OCI-LY1 (cell line): Measurements from ENCODE around the gene NT5C3A.

Experiments
- H2AFZ ChIP-seq: fragments of 200-600 bp; sonication (generic), shearing (Covaris generic); 2 replicates; pipeline ENCODE4 v1.6.0; 2014; ENCODE audit warnings: antibody characterized with exemption, mild to moderate bottlenecking, low read length
- H3F3A ChIP-seq: fragments of 200-600 bp; sonication (generic), shearing (Covaris generic); 2 replicates; pipeline ENCODE4 v1.6.0; 2014; ENCODE audit warnings: mild to moderate bottlenecking, antibody characterized with exemption, low read length, moderate library complexity; ENCODE audit not compliant: insufficient read depth
- H3K27ac ChIP-seq: fragments of 200-600 bp; sonication (generic); 2 replicates; pipeline ENCODE4 v1.5.1; 2014; ENCODE audit warnings: low read length, mixed run types, mild to moderate bottlenecking, low read depth; ENCODE audit not compliant: poor library complexity, severe bottlenecking
- H3K27me3 ChIP-seq: fragments of 200-600 bp; sonication (generic); 2 replicates; pipeline ENCODE4 v1.6.0; 2014; ENCODE audit warnings: antibody characterized with exemption, mild to moderate bottlenecking, low read length, moderate library complexity; ENCODE audit not compliant: insufficient read depth
- H3K36me3 ChIP-seq: fragments of 200-600 bp; sonication (generic); 2 replicates; pipeline ENCODE4 v1.6.1; 2014; ENCODE audit warnings: mild to moderate bottlenecking, antibody characterized with exemption, low read length, moderate library complexity, mixed read lengths; ENCODE audit not compliant: insufficient read depth
- H3K4me1 ChIP-seq: fragments of 200-600 bp; sonication (generic); 2 replicates; pipeline ENCODE4 v1.5.1; 2014; ENCODE audit warnings: mild to moderate bottlenecking, low read length, moderate library complexity; ENCODE audit not compliant: insufficient read depth, severe bottlenecking
- H3K4me2 ChIP-seq: fragments of 200-600 bp; sonication (generic), shearing (Covaris generic); 2 replicates; pipeline ENCODE4 v1.6.1; 2014; ENCODE audit warnings: low read length
- H3K4me3 ChIP-seq: fragments of 200-600 bp; sonication (generic); 2 replicates; pipeline ENCODE4 v1.5.1; 2014; ENCODE audit warnings: low read length, low read depth, mild to moderate bottlenecking, mixed read lengths; ENCODE audit not compliant: poor library complexity, severe bottlenecking
- H3K79me2 ChIP-seq: fragments of 200-600 bp; shearing (Covaris generic); 2 replicates; pipeline ENCODE4 v1.6.1; 2016; ENCODE audit warnings: mixed run types, low read length, mixed read lengths; ENCODE audit not compliant: insufficient read depth
- H3K9ac ChIP-seq: fragments of 200-600 bp; sonication (generic), shearing (Covaris generic); 2 replicates; pipeline ENCODE4 v1.6.1; 2014; ENCODE audit warnings: mild to moderate bottlenecking, low read length, mixed read lengths
- H3K9me2 ChIP-seq: fragments of 200-600 bp; sonication (generic), shearing (Covaris generic); 2 replicates; pipeline ENCODE4 v1.6.1; 2014; ENCODE audit warnings: low read depth, mild to moderate bottlenecking, low read length, mixed read lengths
- H3K9me3 ChIP-seq: fragments of 200-600 bp; shearing (Covaris generic); 2 replicates; pipeline ENCODE4 v1.6.1; 2014; ENCODE audit warnings: low read length, mixed read lengths
- H4K20me1 ChIP-seq: fragments of 200-600 bp; sonication (generic), shearing (Covaris generic); 2 replicates; pipeline ENCODE4 v1.6.0; 2016; ENCODE audit warnings: mild to moderate bottlenecking, low read length; ENCODE audit not compliant: insufficient read depth
- EZH2 ChIP-seq: fragments of 200-600 bp; sonication (generic), shearing (Covaris generic); IDR thresholded peaks from 2 replicates; pipeline ENCODE4 v1.8.0; 2017; ENCODE audit warnings: borderline replicate concordance, mixed run types, mild to moderate bottlenecking, antibody characterized with exemption, low read length, moderate library complexity, mixed read lengths
- TF ChIP-seq, protein P1 (sequence below): fragments of 200-600 bp; sonication (generic), shearing (Covaris generic); IDR thresholded peaks from 2 replicates; pipeline ENCODE4 v1.5.1; 2017; ENCODE audit warnings: mild to moderate bottlenecking, antibody characterized with exemption, low read length, moderate library complexity, mixed read lengths

NT5C3A gene

DNA sequence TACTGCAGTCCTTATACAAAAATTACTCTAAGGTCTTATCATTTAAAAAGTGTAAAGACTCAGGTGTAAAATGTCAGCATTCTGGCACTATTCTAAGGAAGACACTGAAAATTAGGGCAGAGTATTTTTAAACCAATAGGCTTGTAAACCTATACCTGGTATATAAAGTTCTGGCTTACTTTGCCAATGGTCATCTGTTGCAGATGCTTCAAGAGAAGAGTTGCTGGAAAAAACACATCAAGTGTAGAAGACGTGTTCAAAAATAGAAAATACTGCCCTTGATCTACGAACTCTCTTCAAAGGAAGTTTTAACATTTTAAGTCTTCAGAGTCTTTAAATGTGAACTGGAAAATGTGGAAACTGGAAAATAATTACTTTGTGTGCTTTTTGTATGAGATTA, 23.9 kb downstream of the NT5C3A start:
- H3K4me3 ChIP-seq = peak overlapping the region; percentile 62
- H3K4me1 ChIP-seq = peaks cover 44% of the 10 kb centered on the region
- peak overlapping the region; percentile 32 for H3K27ac ChIP-seq
- no peaks in the 10 kb centered on the region for H4K20me1 ChIP-seq
- H3K79me2 ChIP-seq = peaks cover 86% of the 10 kb centered on the region
- TF ChIP-seq, protein P1, sequence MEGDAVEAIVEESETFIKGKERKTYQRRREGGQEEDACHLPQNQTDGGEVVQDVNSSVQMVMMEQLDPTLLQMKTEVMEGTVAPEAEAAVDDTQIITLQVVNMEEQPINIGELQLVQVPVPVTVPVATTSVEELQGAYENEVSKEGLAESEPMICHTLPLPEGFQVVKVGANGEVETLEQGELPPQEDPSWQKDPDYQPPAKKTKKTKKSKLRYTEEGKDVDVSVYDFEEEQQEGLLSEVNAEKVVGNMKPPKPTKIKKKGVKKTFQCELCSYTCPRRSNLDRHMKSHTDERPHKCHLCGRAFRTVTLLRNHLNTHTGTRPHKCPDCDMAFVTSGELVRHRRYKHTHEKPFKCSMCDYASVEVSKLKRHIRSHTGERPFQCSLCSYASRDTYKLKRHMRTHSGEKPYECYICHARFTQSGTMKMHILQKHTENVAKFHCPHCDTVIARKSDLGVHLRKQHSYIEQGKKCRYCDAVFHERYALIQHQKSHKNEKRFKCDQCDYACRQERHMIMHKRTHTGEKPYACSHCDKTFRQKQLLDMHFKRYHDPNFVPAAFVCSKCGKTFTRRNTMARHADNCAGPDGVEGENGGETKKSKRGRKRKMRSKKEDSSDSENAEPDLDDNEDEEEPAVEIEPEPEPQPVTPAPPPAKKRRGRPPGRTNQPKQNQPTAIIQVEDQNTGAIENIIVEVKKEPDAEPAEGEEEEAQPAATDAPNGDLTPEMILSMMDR = no peak
- TF ChIP-seq EZH2 = no peak
- H3K27me3 ChIP-seq = no peaks in the 10 kb centered on the region
- H3K36me3 ChIP-seq = peaks cover 21% of the 10 kb centered on the region
- H2AFZ ChIP-seq = no peak overlapping the region
- 0 out of 2 replicates have a peak, but pooled peaks cover 9% of the 10 kb centered on the region for H3F3A ChIP-seq
- H3K9me2 ChIP-seq = no peaks in the 10 kb centered on the region
- H3K9ac ChIP-seq = peak overlapping the region; percentile 57
- peak overlapping the region; percentile 82 for H3K4me2 ChIP-seq
- H3K9me3 ChIP-seq = no peaks in the 10 kb centered on the region

DNA sequence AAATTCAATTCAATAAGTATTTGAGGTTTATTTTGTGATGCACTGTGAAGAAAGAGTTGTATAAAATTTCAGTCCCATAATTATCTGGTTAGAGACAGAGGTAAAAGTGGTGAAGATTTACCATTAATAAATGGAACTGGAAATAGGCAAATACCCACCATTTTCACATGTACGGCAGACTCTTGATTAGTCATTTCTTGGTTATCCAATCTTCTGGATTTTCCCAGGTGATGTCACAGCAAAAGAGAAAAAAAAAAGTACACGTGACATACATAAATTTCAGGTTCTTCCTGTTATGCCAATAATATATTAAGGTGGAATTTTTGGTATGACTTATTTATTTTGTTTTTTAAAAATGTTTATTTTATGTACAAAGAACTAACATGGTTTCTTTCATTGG, 26.8 kb downstream of the NT5C3A start:
- Histone ChIP-seq H3F3A (0 out of 2 replicates have a peak, but pooled peaks cover 5% of the 10 kb centered on the region), H3K27ac (no peak overlapping the region), H3K4me3 (no peak overlapping the region), H3K36me3 (peaks cover 21% of the 10 kb centered on the region), H2AFZ (no peak overlapping the region), H3K9ac (no peak overlapping the region), H4K20me1 (no peaks in the 10 kb centered on the region), H3K27me3 (no peaks in the 10 kb centered on the region), H3K4me1 (peaks cover 28% of the 10 kb centered on the region), H3K9me3 (no peaks in the 10 kb centered on the region), H3K9me2 (no peaks in the 10 kb centered on the region), H3K79me2 (peaks cover 61% of the 10 kb centered on the region), H3K4me2 (no peak overlapping the region)
- TF ChIP-seq, protein P1 = no peak
- TF ChIP-seq EZH2 = no peak

DNA sequence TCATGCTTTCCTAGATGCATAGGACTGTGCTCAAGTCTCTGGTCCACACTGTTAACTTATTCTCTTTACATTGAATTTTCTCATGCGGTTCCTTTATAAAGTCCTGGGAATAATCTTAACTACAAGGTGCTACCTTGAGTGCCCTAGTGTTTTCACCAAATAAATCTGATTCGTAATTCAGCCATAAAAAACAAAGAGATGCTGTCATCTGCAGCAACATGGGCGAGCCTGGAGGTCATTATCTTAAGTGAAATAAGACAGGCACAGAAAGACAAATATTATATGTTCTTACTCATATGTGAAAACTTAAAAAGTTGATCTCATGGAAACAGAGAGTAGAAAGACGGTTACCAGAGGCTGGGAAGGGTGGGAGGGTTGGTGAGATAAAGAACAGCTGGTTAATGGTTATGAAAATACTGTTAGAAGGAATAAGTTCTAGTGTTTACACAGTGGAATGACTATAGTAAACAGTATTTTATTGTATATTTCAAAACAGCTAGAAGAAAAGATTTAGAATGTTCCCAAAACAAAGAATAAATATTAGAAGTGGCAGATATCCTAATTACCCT, 38.3 kb downstream of the NT5C3A start:
- Histone ChIP-seq H3K36me3 (peaks cover 80% of the 10 kb centered on the region), H3K27me3 (no peaks in the 10 kb centered on the region), H3F3A (no peaks in the 10 kb centered on the region), H3K9ac (no peak overlapping the region), H3K9me3 (no peaks in the 10 kb centered on the region), H3K4me1 (no peaks in the 10 kb centered on the region), H3K4me3 (no peak overlapping the region), H3K4me2 (no peak overlapping the region), H4K20me1 (no peaks in the 10 kb centered on the region), H3K27ac (no peak overlapping the region), H2AFZ (no peak overlapping the region), H3K9me2 (no peaks in the 10 kb centered on the region), H3K79me2 (no peaks in the 10 kb centered on the region; the same call in 1 of the 2 replicates)
- TF ChIP-seq EZH2 = no peak
- TF ChIP-seq, protein P1 = no peak
